Ovary (tissue), 9 donors: Measurements from ENCODE around the gene NUDT17. TPM values are rescaled to one million over a fixed set of nuclear protein-coding genes. Genes with fewer than 3 reads are reported as not detected.

Experiments used
- DNase-seq, 5 donors: peaks; one replicate each; pipeline ENCODE4 v3.0.0-alpha.2; 2019 to 2020
- H3K27ac ChIP-seq, 2 donors: fragments of 200-600 bp; one replicate each; pipeline versions ENCODE4 v1.5.1 to v1.8.0; 2019 to 2022
- H3K27me3 ChIP-seq: fragments of 200-600 bp; one replicate; pipeline ENCODE4 v1.8.0; 2022
- H3K36me3 ChIP-seq: fragments of 200-600 bp; sonication (generic); one replicate; pipeline ENCODE4 v1.5.1; 2019
- H3K4me1 ChIP-seq: one replicate; pipeline ENCODE4 v1.8.1; 2013; ENCODE audit warnings: mild to moderate bottlenecking, moderate library complexity; ENCODE audit not compliant: insufficient read depth
- H3K4me3 ChIP-seq: fragments of 200-600 bp; sonication (generic); one replicate; pipeline ENCODE4 v1.5.1; 2017
- H3K9me3 ChIP-seq, 2 donors: fragments of 200-600 bp in 1 of 2; sonication (generic) in 1 of 2; one replicate each; pipeline versions ENCODE4 v1.5.1 to v1.8.1; 2013 to 2019; ENCODE audit warnings: mild to moderate bottlenecking in 1 of 2, moderate library complexity in 1 of 2
- EP300 ChIP-seq: sonication (generic); formaldehyde crosslinking; IDR thresholded peaks from one replicate; pipeline ENCODE4 v1.6.1; 2017; ENCODE audit warnings: antibody characterized with exemption
- POLR2A ChIP-seq: fragments of 450-650 bp; IDR thresholded peaks from one replicate; pipeline ENCODE4 v1.6.1; 2017; ENCODE audit warnings: antibody characterized with exemption, mild to moderate bottlenecking, moderate library complexity
- WGBS, 3 donors: extraction: QIAGEN DNeasy Blood & Tissue Kit in 1 of 3; methylation state at CpG; one replicate each; pipeline versions ENCODE4 v1.1.5 to v1.1.7; 2013 to 2017; 5-methylcytosine and 5-hydroxymethylcytosine counted together
- intact Hi-C, 4 donors: fragments of 100-400 bp; cut with DNase I; formaldehyde crosslinking; loops; one replicate each; pipeline versions ENCODE4 v1.11.0 to v1.15.1; 2022 to 2023
- polyA plus RNA-seq, 2 donors: library from polyadenylated mRNA; stranded (reverse); fragments of 200-250 nt in 1 of 2; fragments of 350-450 nt in 1 of 2; fragmentation: Illumina TruSeq in 1 of 2; extraction: RNeasy Lipid Tissue Mini Kit (QIAGEN cat#74804) in 1 of 2; gene quantifications; one replicate each; pipeline ENCODE4 v1.2.3, GENCODE V29; 2013 to 2014
- total RNA-seq, 7 donors: library from RNA; depleted of rRNA in 2 of 7; stranded (reverse); fragments of >200 nt in 2 of 7; fragmentation: NEBNext Ultra II Directional in 3 of 7; extraction: Animal tissue kit (Norgen Biotek cat#: 25700) in 3 of 7; gene quantifications; one replicate each; pipeline versions ENCODE4 v1.1.0 to v1.2.4, GENCODE V29; 2016 to 2023
- TF ChIP-seq, protein P1 (sequence below), 3 donors: fragments of 450-650 bp in 2 of 3; fragments of 200-600 bp in 1 of 3; IDR thresholded peaks; one replicate each; pipeline versions ENCODE4 v1.5.1 to v1.8.0; 2016 to 2022; ENCODE audit warnings: antibody characterized with exemption in 3 of 3, mild to moderate bottlenecking in 1 of 3
- donor health status: DM: no; HTN: no; CAD: no; lungs with moderate emphysema.
- donor health status: DM: no; HTN: no; CAD: no.
- donor health status: Bipolar disorder and iron deficiency.
- donor health status: DM: yes; HTN: yes; CAD: no.
- donor health status: DM: no; HTN: no; CAD: no.
- donor health status: DM: yes; HTN: yes; CAD: no.

The NUDT17 gene
- total and polyA plus RNA-seq, 9 donors: 2.3 to 5.1 (median 3.5) TPM

DNA sequence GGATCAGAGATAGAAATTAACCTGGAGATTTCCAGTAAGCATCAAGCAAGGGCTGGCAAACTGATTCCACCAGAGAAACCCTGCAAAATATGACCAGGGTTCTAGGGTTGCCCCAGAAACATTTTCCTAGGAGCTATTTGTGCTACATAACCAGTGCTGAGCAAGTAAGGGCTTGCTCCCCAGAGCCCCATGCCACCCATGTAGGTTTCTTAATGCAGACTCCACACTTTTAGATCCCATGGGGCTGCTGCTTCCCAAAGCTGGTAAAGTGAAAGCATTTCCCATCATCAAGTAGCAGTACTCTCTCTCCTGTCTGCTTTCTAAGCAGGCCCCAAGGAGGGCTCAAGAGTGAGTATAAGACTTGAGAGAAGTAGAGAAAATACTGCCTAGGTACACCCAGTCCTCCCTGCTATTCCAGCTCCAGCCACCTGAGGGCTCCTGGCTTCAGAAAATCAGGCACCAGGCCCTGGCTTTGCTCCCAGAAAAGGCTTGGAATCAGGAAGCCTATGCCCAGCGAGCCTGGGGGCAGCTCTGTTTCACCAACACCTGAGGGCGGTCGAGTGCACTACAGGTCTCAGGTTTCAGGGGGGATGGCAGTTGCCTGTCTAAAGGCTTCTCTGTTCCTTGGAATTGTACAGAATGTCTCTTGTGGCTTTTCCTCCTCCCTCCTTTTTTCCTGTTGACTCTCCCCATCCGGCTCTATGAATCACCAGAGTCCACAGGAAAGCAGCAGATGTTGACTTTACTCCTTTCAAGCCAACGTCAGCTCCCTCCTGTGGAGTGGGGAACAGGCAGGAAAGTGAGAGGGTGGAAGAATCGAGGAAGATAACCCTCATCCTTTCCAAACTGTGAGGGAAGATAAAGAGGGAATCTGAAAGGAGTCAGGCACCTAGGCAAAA lies 46.4 kb downstream of the NUDT17 start:
- Histone ChIP-seq H3K27ac (peak overlapping the region; percentile 78 to 82), H3K27me3 (no peaks in the 10 kb centered on the region), H3K4me1 (peaks cover 8% of the 10 kb centered on the region), H3K4me3 (no peak overlapping the region), H3K36me3 (no peaks in the 10 kb centered on the region), H3K9me3 (no peaks in the 10 kb centered on the region)
- 1 to 4% (median 2%) methylated on average over 6 of the region's 6 CpGs for WGBS, 3 donors
- peak; percentile 95 to 97 (median 96) for DNase-seq
- intact Hi-C loops: loop anchor here in 1 of 4 donors (10.0 kb wide), 1 partner anchor 113 kb away; no protein-coding TSS in a partner anchor
- TF ChIP-seq POLR2A (peak; percentile 9), EP300 (no peak)
- TF ChIP-seq, protein P1, sequence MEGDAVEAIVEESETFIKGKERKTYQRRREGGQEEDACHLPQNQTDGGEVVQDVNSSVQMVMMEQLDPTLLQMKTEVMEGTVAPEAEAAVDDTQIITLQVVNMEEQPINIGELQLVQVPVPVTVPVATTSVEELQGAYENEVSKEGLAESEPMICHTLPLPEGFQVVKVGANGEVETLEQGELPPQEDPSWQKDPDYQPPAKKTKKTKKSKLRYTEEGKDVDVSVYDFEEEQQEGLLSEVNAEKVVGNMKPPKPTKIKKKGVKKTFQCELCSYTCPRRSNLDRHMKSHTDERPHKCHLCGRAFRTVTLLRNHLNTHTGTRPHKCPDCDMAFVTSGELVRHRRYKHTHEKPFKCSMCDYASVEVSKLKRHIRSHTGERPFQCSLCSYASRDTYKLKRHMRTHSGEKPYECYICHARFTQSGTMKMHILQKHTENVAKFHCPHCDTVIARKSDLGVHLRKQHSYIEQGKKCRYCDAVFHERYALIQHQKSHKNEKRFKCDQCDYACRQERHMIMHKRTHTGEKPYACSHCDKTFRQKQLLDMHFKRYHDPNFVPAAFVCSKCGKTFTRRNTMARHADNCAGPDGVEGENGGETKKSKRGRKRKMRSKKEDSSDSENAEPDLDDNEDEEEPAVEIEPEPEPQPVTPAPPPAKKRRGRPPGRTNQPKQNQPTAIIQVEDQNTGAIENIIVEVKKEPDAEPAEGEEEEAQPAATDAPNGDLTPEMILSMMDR (IDR thresholded peaks at IDR 0.05): peak; percentile 92 to 98 (median 94)

DNA sequence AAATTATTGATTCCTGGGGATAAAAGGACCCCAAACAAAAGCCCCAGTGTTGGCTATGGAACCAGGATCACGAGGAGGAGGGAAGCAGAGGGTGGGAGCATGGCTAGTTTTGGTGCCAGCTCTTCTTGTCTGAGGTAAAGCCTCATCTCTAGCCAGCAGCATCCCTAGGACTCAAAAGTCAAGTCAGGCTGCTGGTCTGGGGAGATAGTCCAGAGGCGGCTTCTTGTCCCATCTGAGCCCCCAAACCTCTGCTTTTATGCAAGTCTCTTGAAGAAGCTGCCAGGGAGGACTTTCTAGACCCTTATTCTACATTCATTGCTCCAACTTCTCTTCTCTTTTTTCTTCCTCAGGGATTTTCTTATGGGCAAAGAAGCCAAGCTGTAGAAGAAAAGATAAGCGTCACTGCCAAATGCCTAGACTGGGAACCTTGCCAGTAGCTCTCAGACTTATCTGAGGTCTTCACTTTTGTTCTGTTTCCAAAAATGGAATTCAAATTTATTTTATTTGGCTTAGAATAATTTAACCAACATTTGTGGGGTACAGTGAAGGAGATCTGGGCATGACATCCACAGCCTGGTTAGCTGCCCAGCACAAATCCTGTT lies 47.2 kb downstream of the NUDT17 start:
- Histone ChIP-seq H3K9me3 (no peaks in the 10 kb centered on the region), H3K36me3 (no peaks in the 10 kb centered on the region), H3K4me3 (no peak overlapping the region), H3K4me1 (peaks cover 8% of the 10 kb centered on the region), H3K27ac (peak overlapping the region; percentile 78 to 82), H3K27me3 (no peaks in the 10 kb centered on the region)
- TF ChIP-seq EP300 (no peak), POLR2A (no peak)
- TF ChIP-seq, protein P1 (IDR thresholded peaks at IDR 0.05): no peak
- intact Hi-C loops: loop anchor here in 1 of 4 donors (10.0 kb wide), 1 partner anchor 112 kb away; no protein-coding TSS in a partner anchor
- peak in 3 of 5 donors; percentile 47 to 59 (median 53) for DNase-seq
- 24 to 28% (median 27%) methylated on average over 3 of the region's 3 CpGs for WGBS, 3 donors

DNA sequence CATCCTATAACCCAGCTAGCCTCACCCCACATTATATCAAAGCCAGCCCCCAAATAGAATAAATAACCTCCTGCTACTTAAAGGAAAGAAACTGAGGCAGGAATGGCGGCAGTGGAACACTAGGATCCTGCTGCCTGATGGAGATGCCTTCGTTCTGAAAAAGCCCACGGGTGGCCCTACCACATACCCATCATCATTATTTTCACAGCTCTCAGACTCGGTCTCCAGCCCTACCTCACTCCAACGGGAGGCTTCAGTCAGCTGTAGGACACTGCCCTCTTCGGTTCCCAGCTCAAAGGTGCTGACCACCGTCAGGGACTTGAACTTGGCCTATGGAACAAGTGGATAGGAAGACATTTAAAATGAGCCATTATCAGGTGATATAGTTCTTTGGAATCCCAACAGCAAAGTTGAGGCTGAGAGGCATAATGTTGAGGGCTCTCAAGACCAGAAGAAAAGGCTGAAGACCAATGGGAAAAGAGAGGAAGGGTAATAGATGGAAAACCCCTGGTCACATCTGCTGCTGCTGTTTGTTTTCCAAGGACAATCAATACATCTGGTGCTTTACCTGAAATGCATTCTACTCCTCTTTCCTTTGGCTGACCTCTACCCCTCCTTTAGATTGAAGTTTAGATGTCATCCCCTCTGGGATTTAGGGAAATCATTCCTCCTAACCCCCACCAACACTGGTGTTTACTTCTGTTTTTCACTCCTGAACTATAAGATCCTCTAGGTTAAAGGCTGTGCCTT lies 48.1 kb downstream of the NUDT17 start:
- intact Hi-C loops: loop anchor here in 2 of 4 donors (2.0 to 10.0 kb wide), 2 partner anchors 15 to 111 kb away; no protein-coding TSS in a partner anchor
- TF ChIP-seq, protein P1 (IDR thresholded peaks at IDR 0.05): no peak
- TF ChIP-seq EP300 (no peak), POLR2A (no peak)
- 85 to 89% (median 85%) methylated on average over 7 of the region's 7 CpGs for WGBS, 3 donors
- Histone ChIP-seq H3K27me3 (no peaks in the 10 kb centered on the region), H3K9me3 (no peaks in the 10 kb centered on the region), H3K4me1 (peaks cover 8% of the 10 kb centered on the region), H3K4me3 (no peak overlapping the region), H3K36me3 (no peaks in the 10 kb centered on the region), H3K27ac (peak overlapping the region in 1 of 2 donors; percentile 82)
- no peak for DNase-seq

DNA sequence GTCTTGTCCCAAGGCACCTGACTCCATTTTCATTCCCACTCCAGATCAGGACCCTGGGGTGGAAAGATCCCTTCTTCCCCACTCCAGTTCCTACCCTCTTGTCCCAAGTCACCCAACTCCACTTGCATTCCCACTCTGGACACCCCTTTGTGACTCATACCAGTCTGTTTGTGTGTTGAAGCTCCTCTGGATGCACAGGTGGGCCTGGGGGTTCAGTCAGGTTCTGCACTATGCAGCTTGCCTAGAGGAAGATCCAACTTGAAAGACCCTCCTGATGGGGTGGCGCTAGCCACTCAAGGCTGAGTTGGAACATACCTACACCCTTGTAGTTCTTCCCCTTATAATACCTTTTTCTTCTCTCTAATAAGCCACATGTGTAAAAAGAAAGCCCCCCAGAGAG lies 50.0 kb downstream of the NUDT17 start:
- 96 to 100% (median 98%) methylated on average over 1 of the region's 1 CpG for WGBS, 3 donors
- intact Hi-C loops: loop anchor here in 2 of 4 donors (2.0 to 10.0 kb wide), 2 partner anchors 13 to 109 kb away; no protein-coding TSS in a partner anchor
- no peaks in the 10 kb centered on the region for H3K36me3 ChIP-seq

More for the DNA sequence above, 50.0 kb downstream of the NUDT17 start:
- peaks cover 8% of the 10 kb centered on the region for H3K4me1 ChIP-seq
- H3K27me3 ChIP-seq: no peaks in the 10 kb centered on the region
- no peak overlapping the region for H3K27ac ChIP-seq
- no peak for DNase-seq
- H3K4me3 ChIP-seq: no peak overlapping the region
- no peaks in the 10 kb centered on the region for H3K9me3 ChIP-seq
- TF ChIP-seq EP300 (no peak), POLR2A (no peak)
- TF ChIP-seq, protein P1 (IDR thresholded peaks at IDR 0.05): no peak
